Measurements from ENCODE around the gene F12.
A peak's percentile ranks its signal among the peaks of the same experiment; 100 is the strongest.
"Not testable (repeated sequence)": the region's sequence is repeated elsewhere in the genome, so short reads cannot be mapped to it uniquely, and the experiment has no call there.

Gene F12

DNA sequence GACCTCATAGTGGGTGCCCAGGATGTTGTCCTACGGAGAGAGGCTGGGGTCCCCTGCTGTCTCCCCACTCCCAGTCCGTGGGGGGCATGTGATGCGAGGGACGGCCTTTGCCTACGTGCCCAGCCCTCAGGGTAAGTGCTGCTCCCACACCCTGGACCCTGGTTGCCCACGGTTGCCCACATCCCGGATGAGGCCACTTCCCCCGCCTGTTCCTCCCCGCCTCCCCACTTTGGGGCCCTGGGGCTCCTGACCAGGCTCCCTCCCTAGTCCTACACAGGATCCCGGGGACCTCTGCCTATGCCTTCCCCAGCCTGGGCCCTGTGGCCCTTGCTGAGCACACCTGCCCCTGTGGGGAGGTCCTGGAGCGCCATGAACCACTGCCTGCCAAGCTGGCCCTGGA is 23.6 kb downstream of the F12 start:
- DNase-seq = no peak

GRCh38 chr5:177384134-177384533 is 25.2 kb downstream of the F12 start, which contains the start of gene SLC34A1:
Gene SLC34A1 (plus strand): TSS chr5:177384434. CDS start chr5:177385742, 1,308 bp downstream.
- no peak for DNase-seq

GRCh38 chr5:177383181-177383580 is 26.2 kb downstream of the F12 start:
- no peak for DNase-seq

DNA sequence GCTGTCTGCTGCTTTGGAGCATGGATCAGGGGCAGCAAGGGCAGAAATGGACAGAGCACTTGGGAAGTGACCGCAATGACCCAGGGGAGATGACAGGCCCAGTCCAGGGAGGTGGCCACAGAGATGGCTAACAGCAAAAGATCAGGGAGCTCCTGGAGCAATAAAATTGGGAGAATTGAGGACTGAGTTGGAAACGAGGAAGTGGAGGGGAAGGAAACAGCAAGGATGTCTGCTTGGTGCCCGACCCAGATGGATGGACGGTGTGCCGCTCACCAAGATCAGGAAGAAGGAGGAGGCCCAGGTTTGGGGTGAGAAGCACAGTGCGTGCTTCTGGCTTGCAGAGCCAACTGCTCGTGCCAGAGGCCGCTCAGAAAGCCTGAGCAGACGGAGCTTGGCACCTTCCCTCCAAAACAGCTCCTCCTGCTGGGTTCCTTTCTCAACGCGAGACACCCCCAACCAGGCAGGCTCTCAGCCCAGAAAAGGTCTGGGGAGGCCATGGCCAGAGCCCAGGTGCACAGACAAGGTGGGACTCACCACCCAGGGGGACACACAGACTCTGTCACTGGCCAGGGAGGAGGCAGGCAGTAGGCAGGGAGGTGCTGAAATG is 26.8 kb downstream of the F12 start:
- DNase-seq = peak; percentile 42

GRCh38 chr5:177380805-177381126 is 28.6 kb downstream of the F12 start:
- DNase-seq = no peak

- peak; percentile 61 for DNase-seq
These were observed 30.2 kb downstream of the F12 start for GRCh38 chr5:177378884-177379883.

- no peak for DNase-seq
These were observed 31.2 kb downstream of the F12 start for GRCh38 chr5:177377851-177378776.

GRCh38 chr5:177376107-177376506 is 33.3 kb downstream of the F12 start:
- DNase-seq = no peak

GRCh38 chr5:177375516-177375915 is 33.8 kb downstream of the F12 start:
- not testable (repeated sequence) for DNase-seq

- DNase-seq = no peak
These were observed 35.2 kb downstream of the F12 start for GRCh38 chr5:177374211-177374610.

GRCh38 chr5:177373806-177374205 is 35.6 kb downstream of the F12 start:
- DNase-seq = no peak

GRCh38 chr5:177372910-177373309 is 36.5 kb downstream of the F12 start:
- DNase-seq = no peak

GRCh38 chr5:177372034-177372896 is 37.1 kb downstream of the F12 start:
- DNase-seq = no peak

DNA sequence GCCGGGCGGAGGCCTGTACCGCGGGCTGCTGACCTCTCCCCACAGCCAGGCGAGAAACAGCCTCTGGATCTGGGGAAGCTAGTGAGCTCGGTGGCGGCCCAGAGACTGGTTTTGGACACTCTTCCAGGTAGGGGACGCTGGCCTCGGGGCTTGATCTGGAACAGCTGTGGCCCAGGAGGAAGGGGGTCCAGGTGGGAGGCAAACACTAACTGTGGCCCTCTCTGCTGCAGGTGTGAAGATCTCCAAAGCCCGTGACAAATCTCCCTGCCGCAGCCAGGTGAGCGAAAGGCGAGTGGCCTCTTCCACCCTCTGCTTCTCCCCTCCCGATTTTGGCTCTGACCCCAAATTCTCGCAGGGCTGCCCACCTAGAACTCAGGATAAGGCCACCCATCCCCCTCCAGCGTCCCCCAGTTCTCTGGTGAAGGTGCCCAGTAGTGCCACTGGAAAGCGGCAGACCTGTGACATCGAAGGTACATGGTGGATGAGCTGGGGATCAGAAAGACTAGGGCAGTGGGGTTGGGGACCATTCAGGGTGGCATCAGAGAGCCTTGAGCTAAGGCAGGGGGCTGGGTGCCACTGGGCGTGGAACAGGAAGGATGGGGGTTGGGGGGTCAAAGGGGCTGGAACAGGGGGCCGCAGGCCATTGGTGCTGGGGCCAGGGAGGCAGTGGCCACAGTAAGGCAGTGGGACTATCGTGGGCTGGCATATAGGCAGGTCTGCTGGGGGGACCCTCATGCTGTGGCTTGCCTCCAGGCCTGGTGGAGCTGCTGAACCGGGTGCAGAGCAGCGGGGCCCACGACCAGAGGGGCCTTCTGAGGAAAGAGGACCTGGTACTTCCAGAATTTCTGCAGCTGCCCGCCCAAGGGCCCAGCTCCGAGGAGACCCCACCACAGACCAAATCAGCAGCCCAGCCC is 38.0 kb downstream of the F12 start:
- DNase-seq = no peak

DNA sequence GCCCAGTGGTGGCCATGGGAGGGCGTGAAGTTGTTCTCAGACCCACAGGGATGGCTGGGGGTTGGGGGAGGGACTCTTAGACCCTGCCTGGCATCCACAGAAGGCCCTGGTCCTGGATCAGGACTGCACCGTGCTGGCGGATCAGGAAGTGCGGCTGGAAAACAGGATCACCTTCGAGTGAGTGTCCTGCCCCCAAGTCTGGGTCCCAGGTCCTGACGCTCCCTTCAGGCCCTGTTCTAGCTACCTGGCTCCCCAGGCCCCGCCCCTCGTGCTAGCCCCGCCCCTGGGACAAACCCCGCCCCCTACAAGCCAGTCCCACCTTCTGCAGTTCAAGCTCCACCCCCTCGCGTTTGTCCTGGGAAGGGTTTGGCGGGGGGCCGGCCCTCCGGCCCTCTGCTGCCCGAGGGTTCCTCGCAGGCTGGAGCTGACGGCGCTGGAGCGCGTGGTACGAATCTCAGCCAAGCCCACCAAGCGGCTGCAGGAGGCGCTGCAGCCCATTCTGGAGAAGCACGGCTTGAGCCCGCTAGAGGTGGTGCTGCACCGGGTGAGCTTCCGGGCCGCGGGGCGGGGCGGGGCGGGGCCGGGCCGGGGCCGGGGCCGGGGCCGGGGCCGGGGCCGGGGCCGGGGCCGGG is 38.8 kb downstream of the F12 start:
- DNase-seq = peak; percentile 72

DNA sequence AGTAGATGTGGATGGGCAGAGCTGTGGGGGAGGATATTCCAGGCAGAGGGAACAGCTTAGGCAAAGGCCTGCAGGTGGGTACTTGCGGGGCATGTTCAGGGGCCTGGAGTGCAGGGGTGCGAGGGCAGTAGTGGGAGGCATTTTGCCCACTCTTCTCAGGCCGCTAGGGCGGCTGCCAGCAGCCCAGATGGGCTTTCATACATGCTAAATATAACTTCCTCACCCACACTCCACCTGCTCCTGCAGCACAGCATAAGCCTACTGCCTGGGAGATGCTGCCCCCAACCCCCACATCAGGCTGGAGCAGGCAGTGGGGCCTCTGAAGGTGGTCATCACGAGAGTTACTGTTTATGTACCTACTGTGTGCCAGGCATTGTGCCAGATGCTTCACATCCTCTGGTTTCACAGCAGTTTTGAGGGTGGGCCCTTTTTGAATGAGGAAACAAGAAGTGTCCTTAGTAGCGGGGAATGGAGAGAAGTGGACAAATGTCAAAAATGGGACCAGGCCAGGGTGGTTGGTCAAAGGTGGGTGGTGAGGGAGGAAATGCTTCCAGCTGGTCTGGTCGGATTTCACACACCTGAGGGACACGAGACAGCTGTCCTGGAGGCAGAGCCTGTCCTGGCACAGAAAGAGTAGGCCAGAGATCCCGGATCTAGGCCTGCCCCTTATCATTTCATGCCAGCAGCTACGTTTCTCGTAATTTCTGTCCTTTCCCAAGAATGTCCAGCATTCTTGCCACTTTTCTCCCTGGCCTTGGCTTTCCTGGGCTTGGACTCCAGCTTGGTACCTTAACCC is 39.5 kb downstream of the F12 start:
- DNase-seq = no peak

DNA sequence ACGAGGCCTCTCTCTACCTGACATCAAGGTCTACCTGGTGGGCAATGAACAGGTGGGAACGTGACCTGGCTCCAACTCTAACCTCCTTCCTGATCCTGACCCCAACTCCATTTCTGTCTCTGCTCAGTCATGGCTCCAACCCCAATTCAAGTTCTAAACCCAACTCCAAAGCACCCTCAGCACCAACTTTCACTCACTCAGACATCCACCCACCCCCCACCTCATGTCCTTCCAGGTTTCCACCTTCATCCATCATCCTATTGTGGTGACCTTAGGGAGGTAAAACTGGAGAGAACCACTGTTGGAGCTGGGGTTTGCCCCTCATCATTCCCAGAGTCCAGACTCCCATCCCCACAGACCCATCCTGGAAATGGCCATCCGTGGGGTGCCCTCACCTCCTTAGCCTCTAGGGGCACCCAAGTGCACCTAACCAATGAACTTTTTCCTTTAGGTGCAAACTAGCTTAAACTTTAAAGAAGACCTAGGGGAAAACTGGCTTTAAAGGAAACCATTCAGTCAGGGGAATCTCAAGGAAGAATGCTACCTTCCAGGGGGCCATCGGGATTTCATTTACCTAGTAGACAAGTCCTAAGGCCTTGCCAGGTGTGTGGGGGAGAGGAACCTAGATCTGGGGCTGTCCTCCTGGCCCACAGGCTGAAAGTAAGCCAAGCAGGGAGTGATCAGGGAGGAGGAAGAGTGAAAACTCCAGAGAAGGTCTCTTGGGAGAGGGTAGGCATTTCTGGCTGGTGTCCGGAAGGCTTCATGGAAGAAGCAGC is 40.3 kb downstream of the F12 start:
- no peak for DNase-seq

GRCh38 chr5:177367981-177368868 is 41.1 kb downstream of the F12 start:
- DNase-seq = no peak
